ENCODE data around the gene GP1BA.

- TF ChIP-seq EP300 (IDR thresholded peaks at IDR 0.05) = no peak
- TF ChIP-seq POLR2A (IDR thresholded peaks at IDR 0.05) = no peak
These were observed 44.5 kb upstream of the GP1BA start for GRCh38 chr17:4887581-4887980.

All from gastroesophageal sphincter (tissue), 2 donors.